Measurements from ENCODE around the gene KRI1.
"Not testable (repeated sequence)": the region's sequence is repeated elsewhere in the genome, so short reads cannot be mapped to it uniquely, and the experiment has no call there.

The KRI1 gene

DNA sequence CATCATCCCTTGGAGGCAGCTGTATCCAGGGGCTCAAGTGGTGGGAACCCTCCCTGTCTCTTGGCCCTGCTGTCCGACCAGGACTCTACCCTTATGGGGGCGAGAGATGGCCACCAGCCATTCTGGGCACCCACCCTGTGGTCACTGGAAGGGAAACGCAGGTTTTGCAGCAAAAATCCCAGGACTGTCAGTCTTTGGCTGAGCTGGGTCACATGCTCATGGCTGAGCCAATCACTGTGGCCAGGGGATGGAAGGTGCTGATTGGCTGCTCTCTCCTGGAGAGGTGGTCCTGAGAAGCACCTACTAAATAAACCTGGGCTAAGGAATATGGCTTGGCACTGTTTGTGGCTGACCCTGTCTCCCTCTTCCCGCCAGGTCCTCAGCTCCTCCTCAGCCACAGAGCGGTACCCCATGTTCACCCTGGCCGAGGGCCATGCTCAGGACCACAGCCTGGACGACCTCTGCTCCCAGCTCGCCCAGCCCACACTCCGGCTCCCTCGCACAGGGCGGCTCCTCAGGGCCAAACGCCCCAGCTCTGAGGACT, 13.2 kb downstream of the KRI1 start:
- TF ChIP-seq, protein P1, sequence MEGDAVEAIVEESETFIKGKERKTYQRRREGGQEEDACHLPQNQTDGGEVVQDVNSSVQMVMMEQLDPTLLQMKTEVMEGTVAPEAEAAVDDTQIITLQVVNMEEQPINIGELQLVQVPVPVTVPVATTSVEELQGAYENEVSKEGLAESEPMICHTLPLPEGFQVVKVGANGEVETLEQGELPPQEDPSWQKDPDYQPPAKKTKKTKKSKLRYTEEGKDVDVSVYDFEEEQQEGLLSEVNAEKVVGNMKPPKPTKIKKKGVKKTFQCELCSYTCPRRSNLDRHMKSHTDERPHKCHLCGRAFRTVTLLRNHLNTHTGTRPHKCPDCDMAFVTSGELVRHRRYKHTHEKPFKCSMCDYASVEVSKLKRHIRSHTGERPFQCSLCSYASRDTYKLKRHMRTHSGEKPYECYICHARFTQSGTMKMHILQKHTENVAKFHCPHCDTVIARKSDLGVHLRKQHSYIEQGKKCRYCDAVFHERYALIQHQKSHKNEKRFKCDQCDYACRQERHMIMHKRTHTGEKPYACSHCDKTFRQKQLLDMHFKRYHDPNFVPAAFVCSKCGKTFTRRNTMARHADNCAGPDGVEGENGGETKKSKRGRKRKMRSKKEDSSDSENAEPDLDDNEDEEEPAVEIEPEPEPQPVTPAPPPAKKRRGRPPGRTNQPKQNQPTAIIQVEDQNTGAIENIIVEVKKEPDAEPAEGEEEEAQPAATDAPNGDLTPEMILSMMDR (IDR thresholded peaks at IDR 0.05; ENCODE audit: control extremely low read depth, extremely low read depth, low read depth, missing control alignments) = no peak
- ChIA-PET CTCF (interaction anchor here (0.7 to 2.4 kb wide), 13 partner anchors 10 to 148 kb away, joined by 3 to 9 read pairs (median 4); no protein-coding TSS in a partner anchor), POLR2A (no interaction called here)
- no peak for DNase-seq (ENCODE audit: extremely low spot score)

DNA sequence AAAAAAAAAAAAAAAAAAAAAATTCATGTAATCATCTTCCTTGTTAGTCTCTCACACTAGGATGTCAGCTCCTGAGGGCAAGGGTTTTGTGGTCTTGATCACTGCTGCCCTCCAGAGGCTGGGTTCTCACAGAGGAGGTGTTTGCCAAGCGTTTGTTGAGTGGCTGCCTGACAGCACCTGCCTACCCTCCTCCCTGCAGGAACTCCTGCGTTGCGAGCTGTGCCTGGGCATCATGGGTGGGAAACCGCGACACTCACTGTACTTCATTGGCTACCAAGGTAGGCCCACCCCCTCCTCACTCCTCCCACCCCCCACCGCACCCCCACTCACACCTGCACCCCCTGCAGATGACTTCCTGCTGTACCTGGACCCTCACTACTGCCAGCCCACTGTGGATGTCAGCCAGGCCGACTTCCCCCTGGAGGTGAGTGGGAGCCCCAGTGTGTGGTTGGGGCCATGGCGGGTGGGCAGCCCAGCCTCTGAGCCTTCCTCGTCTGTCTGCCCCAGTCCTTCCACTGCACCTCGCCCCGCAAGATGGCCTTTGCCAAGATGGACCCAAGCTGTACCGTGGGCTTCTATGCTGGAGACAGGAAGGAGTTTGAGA, 14.0 kb downstream of the KRI1 start:
- POLR2A ChIA-PET = interaction anchor here (0.5 kb wide), 1 partner anchor 154 kb away, joined by 9 read pairs; no protein-coding TSS in a partner anchor
- no peak for DNase-seq (ENCODE audit: extremely low spot score)
- TF ChIP-seq, protein P1 (IDR thresholded peaks at IDR 0.05; ENCODE audit: control extremely low read depth, extremely low read depth, low read depth, missing control alignments) = no peak
- CTCF ChIA-PET = interaction anchor here (1.3 to 1.8 kb wide), 6 partner anchors 9 to 148 kb away, joined by 3 to 7 read pairs (median 4); no protein-coding TSS in a partner anchor

DNA sequence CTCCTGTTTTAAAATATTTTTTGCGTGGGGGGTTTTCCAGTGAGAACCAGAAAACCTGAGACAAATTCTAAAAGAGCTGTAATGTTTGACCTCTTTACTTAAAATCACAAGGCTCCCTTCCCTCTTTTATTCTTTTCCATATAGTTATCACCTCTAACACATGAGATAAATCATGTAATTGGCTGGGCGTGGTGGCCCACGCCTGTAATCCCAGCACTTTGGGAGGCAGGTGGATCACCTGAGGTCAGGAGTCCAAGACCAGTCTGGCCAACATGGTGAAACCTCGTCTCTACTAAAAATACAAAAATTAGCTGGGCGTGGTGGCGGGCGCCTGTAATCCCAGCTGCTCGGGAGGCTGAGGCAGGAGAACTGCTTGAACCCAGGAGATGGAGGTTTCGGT, 14.8 kb downstream of the KRI1 start:
- CTCF ChIA-PET = interaction anchor here (1.3 kb wide), 2 partner anchors 17 to 21 kb away, joined by 3 read pairs; no protein-coding TSS in a partner anchor
- DNase-seq (ENCODE audit: extremely low spot score); POLR2A ChIA-PET: not testable (repeated sequence)

DNA sequence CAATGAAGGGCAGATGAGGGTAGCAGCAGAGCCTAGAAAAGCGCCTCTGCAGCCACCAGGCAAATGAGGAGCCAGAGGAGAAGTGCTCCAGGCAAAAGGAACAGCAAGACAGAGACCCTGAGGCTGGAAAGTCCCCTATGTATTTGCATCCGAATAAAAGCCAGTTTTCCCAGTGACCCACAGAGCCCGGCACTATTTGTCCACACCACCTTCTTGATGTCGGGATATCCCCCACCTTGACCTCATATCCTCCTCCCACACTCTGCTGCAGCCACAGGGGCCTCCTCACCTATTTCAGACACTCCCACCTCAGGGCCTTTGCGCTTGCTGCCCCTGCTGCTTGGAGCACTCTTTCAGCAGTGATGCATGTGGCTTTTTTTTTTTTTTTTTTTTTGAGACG, 15.5 kb downstream of the KRI1 start:
- CTCF ChIA-PET = interaction anchor here (1.3 kb wide), 1 partner anchor 22 kb away, joined by 3 read pairs; no protein-coding TSS in a partner anchor
- POLR2A ChIA-PET = no interaction called here
- DNase-seq (ENCODE audit: extremely low spot score) = no peak
- TF ChIP-seq, protein P1 (IDR thresholded peaks at IDR 0.05; ENCODE audit: control extremely low read depth, extremely low read depth, low read depth, missing control alignments) = no peak

DNA sequence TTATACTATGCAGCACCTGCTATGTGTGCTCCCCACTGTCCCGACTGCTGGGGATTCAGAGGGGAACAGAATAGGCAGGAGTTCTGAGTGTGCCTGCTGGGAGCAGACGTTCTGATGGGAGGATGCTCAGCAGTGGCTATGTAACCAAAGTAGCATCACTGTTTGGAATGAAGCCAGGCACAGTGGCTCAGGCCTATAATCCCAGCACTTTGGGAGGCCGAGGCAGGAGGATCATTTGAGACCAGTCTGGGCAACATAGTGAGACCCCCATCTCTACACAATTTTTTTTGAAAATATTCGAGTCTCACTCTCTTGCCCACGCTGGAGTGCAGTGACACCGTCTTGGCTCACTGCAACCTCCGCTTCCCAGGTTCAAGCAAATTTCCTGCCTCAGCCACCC, 16.1 kb downstream of the KRI1 start:
- ChIA-PET CTCF (no interaction called here), POLR2A (no interaction called here)
- TF ChIP-seq, protein P1 (IDR thresholded peaks at IDR 0.05; ENCODE audit: control extremely low read depth, extremely low read depth, low read depth, missing control alignments) = no peak
- DNase-seq (ENCODE audit: extremely low spot score) = no peak

DNA sequence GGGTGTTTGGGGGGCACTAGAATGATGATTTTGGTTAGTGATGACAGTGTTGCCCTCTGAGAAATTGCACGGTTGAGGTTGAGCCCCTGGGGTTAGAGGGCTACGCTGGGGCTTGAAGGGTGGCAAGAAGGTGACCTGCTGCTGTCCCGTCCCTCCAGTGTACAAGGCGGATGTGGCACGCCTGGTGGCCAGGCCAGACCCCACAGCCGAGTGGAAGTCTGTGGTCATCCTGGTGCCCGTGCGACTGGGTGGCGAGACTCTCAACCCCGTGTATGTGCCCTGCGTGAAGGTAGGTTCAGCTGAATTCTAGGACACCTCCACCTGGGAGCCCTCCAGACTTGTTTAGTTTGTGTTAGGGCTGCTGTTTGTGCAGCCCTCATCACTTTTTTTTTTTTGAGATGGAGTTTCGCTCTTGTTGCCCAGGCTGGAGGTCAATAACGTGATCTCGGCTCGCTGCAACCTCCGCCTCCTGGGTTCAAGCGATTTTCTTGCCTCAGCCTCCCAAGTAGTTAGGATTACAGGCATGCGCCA, 17.0 kb downstream of the KRI1 start:
- DNase-seq (ENCODE audit: extremely low spot score) = no peak
- ChIA-PET POLR2A (no interaction called here), CTCF (interaction anchor here (1.1 kb wide), 1 partner anchor 24 kb away, joined by 3 read pairs; no protein-coding TSS in a partner anchor)
- TF ChIP-seq, protein P1 (IDR thresholded peaks at IDR 0.05; ENCODE audit: control extremely low read depth, extremely low read depth, low read depth, missing control alignments) = no peak

DNA sequence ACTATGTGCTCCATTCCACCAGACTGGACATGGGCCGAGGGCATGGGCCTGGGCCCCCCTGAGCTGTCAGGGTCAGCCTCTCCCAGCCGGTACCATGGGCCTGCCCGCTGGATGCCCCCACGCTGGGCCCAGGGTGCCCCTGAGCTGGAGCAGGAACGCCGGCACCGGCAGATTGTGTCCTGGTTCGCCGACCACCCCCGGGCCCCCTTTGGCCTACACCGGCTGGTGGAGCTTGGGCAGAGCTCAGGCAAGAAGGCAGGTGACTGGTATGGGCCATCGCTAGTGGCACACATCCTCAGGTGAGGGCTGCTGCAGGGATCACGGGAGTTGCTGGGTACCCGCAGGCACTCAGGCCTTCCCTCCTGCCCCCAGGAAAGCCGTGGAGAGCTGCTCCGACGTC, 19.0 kb downstream of the KRI1 start:
- CTCF ChIA-PET = interaction anchor here (0.8 to 1.7 kb wide), 3 partner anchors 15 to 34 kb away, joined by 3 to 7 read pairs (median 4); partner anchors contain the start of gene CDKN2D
- POLR2A ChIA-PET = no interaction called here
- DNase-seq (ENCODE audit: extremely low spot score) = no peak
- TF ChIP-seq, protein P1 (IDR thresholded peaks at IDR 0.05; ENCODE audit: control extremely low read depth, extremely low read depth, low read depth, missing control alignments) = no peak

Measured in GM10248 (cell line).